HepG2 (cell line): Measurements from ENCODE around the gene MAN1B1. TPM values are rescaled to one million over a fixed set of nuclear protein-coding genes. Genes with fewer than 3 reads are reported as not detected.
A peak's percentile ranks its signal among the peaks of the same experiment; 100 is the strongest.

Source experiments
- AKAP8 ChIP-seq: sonication (generic); formaldehyde crosslinking; IDR thresholded peaks from 2 replicates; pipeline ENCODE4 v1.5.1; 2020; ENCODE audit warnings: mild to moderate bottlenecking, missing genetic modification reagents
- CREM ChIP-seq, 2 experiments: sonication (generic) in 1 of 2; formaldehyde crosslinking in 1 of 2; IDR thresholded peaks; 2 replicates each; pipeline versions ENCODE4 v1.4.0 to v1.6.1; 2016 to 2020; ENCODE audit warnings: antibody characterized with exemption in 1 of 2, mild to moderate bottlenecking in 1 of 2, missing genetic modification reagents in 1 of 2
- DMAP1 ChIP-seq: IDR thresholded peaks from 2 replicates; pipeline ENCODE4 v1.6.1; 2016
- ELK4 ChIP-seq: sonication (generic); formaldehyde crosslinking; IDR thresholded peaks from 2 replicates; pipeline ENCODE4 v1.9.0; 2021; ENCODE audit warnings: missing genetic modification reagents, borderline replicate concordance
- FOXP4 ChIP-seq: sonication (generic); formaldehyde crosslinking; IDR thresholded peaks from 2 replicates; pipeline ENCODE4 v1.4.0; 2020; ENCODE audit warnings: missing genetic modification reagents
- GABPA ChIP-seq, 2 experiments: IDR thresholded peaks; 2 replicates each; pipeline ENCODE4 v1.6.1; 2011 to 2016; ENCODE audit warnings: low read depth in 2 of 2, low read length in 1 of 2, missing biosample characterization in 1 of 2, missing genetic modification characterization in 1 of 2
- HMGA1 ChIP-seq: sonication (generic); formaldehyde crosslinking; conservative IDR thresholded peaks from 2 replicates; pipeline ENCODE4 v1.4.0; 2020; ENCODE audit warnings: missing genetic modification reagents
- KDM5A ChIP-seq: fragments of 200-600 bp; sonication (generic); IDR thresholded peaks from 2 replicates; pipeline ENCODE4 v1.7.0; 2018; ENCODE audit warnings: antibody characterized with exemption, mild to moderate bottlenecking, low read length, borderline replicate concordance
- MYC ChIP-seq: sonication (generic); formaldehyde crosslinking; IDR thresholded peaks from 2 replicates; pipeline ENCODE4 v1.9.0; 2021; ENCODE audit warnings: missing genetic modification reagents, borderline replicate concordance
- PLRG1 ChIP-seq: fragments of 450-650 bp; conservative IDR thresholded peaks from 2 replicates; pipeline ENCODE4 v1.6.1; 2016
- POLR2G ChIP-seq: fragments of 200-400 bp; formaldehyde crosslinking; IDR thresholded peaks from 2 replicates; pipeline ENCODE4 v1.6.1; 2018; ENCODE audit warnings: mild to moderate bottlenecking, low read depth, low read length, moderate library complexity
- SNAPC2 ChIP-seq: sonication (generic); formaldehyde crosslinking; IDR thresholded peaks from 2 replicates; pipeline ENCODE4 v1.8.1; 2022; ENCODE audit warnings: mild to moderate bottlenecking, missing genetic modification reagents
- SP5 ChIP-seq: IDR thresholded peaks from 2 replicates; pipeline ENCODE4 v1.6.1; 2016; ENCODE audit warnings: low read depth, borderline replicate concordance
- TEAD3 ChIP-seq: optimal IDR thresholded peaks from 2 replicates; pipeline ENCODE3; 2016; ENCODE audit warnings: borderline replicate concordance
- ZFP37 ChIP-seq: sonication (generic); formaldehyde crosslinking; IDR thresholded peaks from 2 replicates; pipeline ENCODE4 v1.4.0; 2020; ENCODE audit warnings: missing genetic modification reagents, borderline replicate concordance
- ZFP91 ChIP-seq: sonication (generic); formaldehyde crosslinking; IDR thresholded peaks from 2 replicates; pipeline ENCODE4 v1.9.0; 2022; ENCODE audit warnings: missing genetic modification reagents, mild to moderate bottlenecking, borderline replicate concordance
- ZMYM3 ChIP-seq: sonication (generic); formaldehyde crosslinking; IDR thresholded peaks from 2 replicates; pipeline ENCODE4 v1.5.1; 2020; ENCODE audit warnings: mild to moderate bottlenecking, missing genetic modification reagents
- ZNF225 ChIP-seq: sonication (generic); formaldehyde crosslinking; IDR thresholded peaks from 2 replicates; pipeline ENCODE4 v1.4.0; 2020; ENCODE audit warnings: mild to moderate bottlenecking, missing genetic modification reagents
- ZNF362 ChIP-seq: sonication (generic); formaldehyde crosslinking; IDR thresholded peaks from 2 replicates; pipeline ENCODE4 v1.4.0; 2020; ENCODE audit warnings: missing genetic modification reagents, mild to moderate bottlenecking, borderline replicate concordance
- ZNF441 ChIP-seq: sonication (generic); formaldehyde crosslinking; IDR thresholded peaks from 2 replicates; pipeline ENCODE4 v1.7.0; 2021; ENCODE audit warnings: missing genetic modification reagents, borderline replicate concordance
- ZNF816 ChIP-seq: sonication (generic); formaldehyde crosslinking; IDR thresholded peaks from 2 replicates; pipeline ENCODE4 v1.8.0; 2022; ENCODE audit warnings: missing genetic modification reagents, mild to moderate bottlenecking, borderline replicate concordance
- polyA plus RNA-seq, 8 experiments: library from polyadenylated mRNA; depleted of rRNA in 3 of 8; stranded (reverse) in 7 of 8; unstranded in 1 of 8; fragments of >200 nt; fragmentation: Illumina TruSeq in 4 of 8; extraction: Trizol in 4 of 8; gene quantifications; 2 replicates each; pipeline versions ENCODE4 v1.2.1 to v1.2.3, GENCODE V29; 2011 to 2016; ENCODE audit warnings: low read depth in 4 of 8, missing spikeins in 1 of 8, mixed read lengths in 1 of 8; ENCODE audit not compliant: insufficient read depth in 1 of 8
- total RNA-seq, 5 experiments: library from RNA; depleted of rRNA; stranded (reverse); fragments of >200 nt; fragmentation: Illumina TruSeq; extraction: Trizol; gene quantifications; 2 replicates each; pipeline ENCODE4 v1.2.3, GENCODE V29; 2016; ENCODE audit warnings: low read depth in 1 of 5
- TF ChIP-seq, protein P1 (sequence below): IDR thresholded peaks from 2 replicates; pipeline ENCODE4 v1.6.1; 2016; ENCODE audit warnings: missing compliant biosample characterization, missing genetic modification reagents, borderline replicate concordance

The MAN1B1 gene
- total and polyA plus RNA-seq, 2 of the 13 experiments (the other 11 are each of a cell fraction or from before 2014, with no cell fraction given): 48.9 to 59.5 TPM

- TF ChIP-seq FOXP4 (CRISPR knock-in tag) (peak; percentile 64; the same call in 1 of the 2 replicates), HMGA1 (no peak), ELK4 (CRISPR knock-in tag) (no peak), MYC (CRISPR knock-in tag) (peak; percentile 46; the same call in 1 of the 2 replicates), POLR2G (0 out of 2 replicates have a peak, but pooled peaks have one; percentile 27), GABPA (IDR thresholded peaks at IDR 0.05; ENCODE audit: low read depth, low read length) (no peak), GABPA (CRISPR knock-in tag; IDR thresholded peaks at IDR 0.05; ENCODE audit: low read depth) (no peak), PLRG1 (no peak), DMAP1 (CRISPR knock-in tag) (no peak), ZFP91 (CRISPR knock-in tag) (no peak), SP5 (CRISPR knock-in tag) (peak; percentile 39; the same call in 1 of the 2 replicates), SNAPC2 (CRISPR knock-in tag) (no peak), ZNF225 (CRISPR knock-in tag) (no peak), ZFP37 (CRISPR knock-in tag) (0 out of 2 replicates have a peak, but pooled peaks have one; percentile 38), AKAP8 (CRISPR knock-in tag) (peak; percentile 72; the same call in 1 of the 2 replicates), CREM (IDR thresholded peaks at IDR 0.05) (no peak), CREM (CRISPR knock-in tag; IDR thresholded peaks at IDR 0.05) (no peak), ZNF362 (CRISPR knock-in tag) (no peak), ZMYM3 (CRISPR knock-in tag) (0 out of 2 replicates have a peak, but pooled peaks have one; percentile 30), ZNF816 (no peak), TEAD3 (CRISPR knock-in tag) (peak; percentile 30), KDM5A (no peak), ZNF441 (CRISPR knock-in tag) (no peak)
- TF ChIP-seq, protein P1, sequence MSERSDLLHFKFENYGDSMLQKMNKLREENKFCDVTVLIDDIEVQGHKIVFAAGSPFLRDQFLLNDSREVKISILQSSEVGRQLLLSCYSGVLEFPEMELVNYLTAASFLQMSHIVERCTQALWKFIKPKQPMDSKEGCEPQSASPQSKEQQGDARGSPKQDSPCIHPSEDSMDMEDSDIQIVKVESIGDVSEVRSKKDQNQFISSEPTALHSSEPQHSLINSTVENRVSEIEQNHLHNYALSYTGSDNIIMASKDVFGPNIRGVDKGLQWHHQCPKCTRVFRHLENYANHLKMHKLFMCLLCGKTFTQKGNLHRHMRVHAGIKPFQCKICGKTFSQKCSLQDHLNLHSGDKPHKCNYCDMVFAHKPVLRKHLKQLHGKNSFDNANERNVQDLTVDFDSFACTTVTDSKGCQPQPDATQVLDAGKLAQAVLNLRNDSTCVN (CRISPR knock-in tag): no peak
Observed at GRCh38 chr9:137056739-137057415, 29.9 kb upstream of the MAN1B1 start (continued).
